NCI-H1436 (cell line): ENCODE measurements around the gene GNG8.

ENCODE experiments used
- DNase-seq: peaks from one replicate; lab custom pipeline; 2025; lab: John Stamatoyannopoulos, UW

GNG8 gene

DNA sequence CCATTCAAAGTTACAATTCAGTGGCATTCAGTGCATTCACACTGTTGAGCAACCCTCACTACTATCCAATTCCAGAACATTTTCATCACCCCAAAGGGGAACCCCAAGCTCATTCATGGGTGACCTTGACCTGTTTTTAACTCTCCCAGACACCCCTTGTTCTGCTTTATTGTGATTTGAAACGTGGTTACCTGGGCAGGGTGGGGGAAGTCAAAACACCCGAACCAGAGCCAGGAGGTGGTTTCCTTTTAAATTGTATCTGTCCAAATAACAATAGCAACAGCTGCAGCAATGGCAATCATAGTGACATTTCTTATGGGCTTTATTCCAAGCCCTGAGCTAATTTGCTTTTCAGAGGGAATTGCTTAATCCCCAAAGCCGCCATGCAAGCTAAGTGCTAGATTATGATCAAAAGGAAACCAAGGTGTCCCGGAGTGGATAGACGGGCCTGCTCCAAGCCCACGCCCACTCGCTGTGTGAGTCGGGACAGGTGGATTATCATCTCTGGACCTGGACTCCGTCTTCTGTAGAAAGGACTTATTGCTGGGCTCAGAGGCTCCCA, 17.3 kb downstream of the GNG8 start:
- DNase-seq: no peak

DNA sequence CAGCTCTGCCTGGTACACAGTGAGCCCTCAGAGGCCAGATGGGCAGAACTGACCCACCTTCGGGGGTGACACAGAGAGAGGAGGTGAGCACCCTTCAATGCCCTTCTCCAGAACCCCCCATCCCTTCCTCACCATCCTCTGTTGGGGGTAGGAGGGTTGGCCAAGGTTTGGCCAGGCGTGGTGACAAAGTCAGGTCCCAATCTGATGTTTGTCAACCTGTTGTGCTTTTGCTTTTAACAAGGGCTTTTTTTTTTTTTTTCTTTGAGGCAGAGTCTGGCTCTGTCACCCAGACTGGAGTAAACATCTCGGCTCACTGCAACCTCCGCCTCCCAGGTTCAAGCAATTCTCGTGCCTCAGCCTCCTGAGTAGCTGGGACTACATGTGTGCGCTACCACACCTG, 18.4 kb downstream of the GNG8 start:
- DNase-seq: no peak

DNA sequence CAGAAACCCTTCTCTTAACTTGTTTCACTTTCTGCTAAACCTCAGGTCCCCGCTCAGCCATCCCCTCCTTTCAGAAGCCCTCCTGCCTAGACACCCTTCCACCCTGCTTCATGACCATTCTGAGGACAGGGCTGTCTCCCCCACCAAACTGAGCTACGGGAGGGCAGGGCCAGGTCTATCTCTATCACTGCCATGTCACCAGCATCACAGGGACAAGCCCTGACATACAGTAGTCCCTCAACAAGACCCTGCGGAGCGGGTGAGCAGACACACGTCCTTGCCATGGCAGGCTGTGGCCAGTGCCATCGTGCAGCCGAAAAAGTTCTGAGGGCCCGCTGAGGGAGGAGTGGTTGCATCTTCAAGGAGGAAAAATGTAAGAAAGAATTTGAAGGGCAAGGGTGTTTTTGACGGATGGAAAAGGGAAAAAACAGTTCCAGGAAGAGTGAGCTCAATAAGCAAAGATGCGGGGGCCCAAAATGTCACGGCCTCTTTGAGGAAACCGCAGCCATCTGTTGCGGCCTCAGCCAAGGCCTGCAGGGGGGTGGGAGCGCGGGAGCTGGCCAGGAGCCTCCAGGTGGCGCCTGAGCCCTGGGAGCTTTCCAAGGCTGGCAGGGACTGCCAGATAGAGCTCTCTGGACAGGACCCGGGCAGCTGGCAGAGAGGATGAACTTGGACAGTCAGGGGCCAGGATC, 19.2 kb downstream of the GNG8 start:
- DNase-seq: peak; percentile 64

DNA sequence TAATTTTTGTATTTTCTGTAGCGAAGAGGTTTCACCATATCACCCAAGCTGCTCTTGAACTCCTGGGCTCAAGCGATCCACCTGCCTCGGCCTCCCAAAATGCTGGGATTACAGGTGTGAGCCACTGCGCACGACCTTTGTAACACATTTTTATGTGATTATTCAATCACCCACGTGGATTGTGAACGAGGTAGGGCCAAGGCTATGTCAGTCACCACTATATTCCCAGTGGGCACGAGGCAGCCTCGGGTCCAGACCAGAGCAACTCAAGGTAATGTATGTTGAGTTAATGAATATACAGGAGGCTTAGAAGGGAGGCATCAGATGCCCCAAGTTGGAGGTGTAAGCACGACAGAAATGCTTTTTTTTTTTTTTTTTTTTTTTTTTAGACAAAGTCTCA, 20.0 kb downstream of the GNG8 start:
- DNase-seq: no peak

DNA sequence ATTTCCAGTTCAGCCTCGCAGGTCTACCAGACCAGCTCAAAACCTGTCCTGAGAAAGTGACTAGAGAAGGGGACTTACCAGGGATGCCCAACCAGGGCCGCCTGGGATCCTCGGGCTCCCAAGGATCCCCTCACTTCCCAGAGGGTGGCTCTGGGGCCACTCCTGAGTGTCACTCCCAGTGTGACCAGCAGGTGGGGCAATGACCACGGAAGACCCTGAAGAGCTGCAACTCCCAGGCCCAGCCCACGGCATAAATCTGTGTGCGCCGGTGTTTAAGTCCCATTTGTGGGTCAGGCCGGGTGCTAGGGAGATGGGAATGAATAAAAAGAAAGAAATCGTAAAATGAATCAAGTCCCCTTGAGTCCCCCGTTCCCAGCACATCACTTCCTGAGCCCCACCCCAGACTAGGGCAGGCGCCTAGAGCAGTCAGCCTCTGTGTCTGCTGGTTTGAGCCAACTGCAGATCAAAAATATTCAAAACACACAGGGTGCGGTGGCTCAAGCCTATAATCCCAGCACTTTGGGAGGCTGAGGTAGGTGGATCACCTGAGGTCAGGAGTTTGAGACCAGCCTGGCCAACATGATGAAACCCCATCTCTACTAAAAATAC, 21.8 kb downstream of the GNG8 start:
- DNase-seq: peak; percentile 74

DNA sequence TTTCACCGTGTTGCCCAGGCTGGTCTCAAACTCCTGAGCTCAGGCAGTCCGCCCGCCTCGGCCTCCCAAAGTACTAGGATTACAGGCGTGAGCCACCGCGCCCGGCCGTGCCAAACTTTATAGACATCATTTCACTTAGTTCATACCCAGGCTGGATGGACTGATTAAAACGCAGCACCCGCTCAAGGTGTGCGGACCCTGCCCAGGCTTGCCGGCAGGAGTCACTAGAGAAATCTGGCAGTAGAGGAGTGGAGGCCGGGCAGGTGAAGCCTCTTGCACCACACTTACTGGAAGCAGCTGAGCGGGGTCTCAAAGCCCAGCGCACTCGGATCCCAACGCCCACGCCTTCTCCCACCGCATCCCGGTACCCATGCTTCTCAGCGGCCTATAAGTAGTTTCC, 22.5 kb downstream of the GNG8 start:
- DNase-seq: no peak

DNA sequence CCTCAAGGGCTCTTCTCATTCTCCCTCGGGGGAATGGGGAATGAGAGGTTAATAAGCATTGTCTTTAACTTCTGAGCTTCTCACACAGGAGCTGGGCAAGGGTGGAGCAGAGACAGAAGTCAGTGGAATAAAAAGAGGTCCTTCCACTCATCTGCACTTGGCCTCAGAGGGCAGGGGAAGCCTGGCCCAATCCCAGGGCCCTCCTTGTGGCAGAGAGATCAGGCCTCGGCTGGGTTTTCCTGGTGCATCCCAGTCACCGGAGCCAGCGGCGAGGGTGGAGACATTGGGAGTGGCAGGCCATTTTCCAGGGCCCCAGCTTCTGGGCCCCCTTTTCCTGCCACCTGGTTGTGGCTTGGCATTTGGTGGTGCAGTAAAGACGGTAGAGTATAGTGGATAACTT, 24.2 kb downstream of the GNG8 start:
- no peak for DNase-seq

- no peak for DNase-seq
Observed at GRCh38 chr19:46610851-46611770, 24.9 kb downstream of the GNG8 start.

DNA sequence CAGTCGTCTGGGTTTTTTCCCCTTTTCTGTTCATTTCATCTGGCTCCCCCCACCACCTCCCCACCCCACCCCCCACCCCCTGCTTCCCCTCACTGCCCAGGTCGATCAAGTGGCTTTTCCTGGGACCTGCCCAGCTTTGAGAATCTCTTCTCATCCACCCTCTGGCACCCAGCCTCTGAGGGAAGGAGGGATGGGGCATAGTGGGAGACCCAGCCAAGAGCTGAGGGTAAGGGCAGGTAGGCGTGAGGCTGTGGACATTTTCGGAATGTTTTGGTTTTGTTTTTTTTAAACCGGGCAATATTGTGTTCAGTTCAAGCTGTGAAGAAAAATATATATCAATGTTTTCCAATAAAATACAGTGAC, 25.6 kb downstream of the GNG8 start:
- no peak for DNase-seq

- no peak for DNase-seq
Observed at GRCh38 chr19:46609511-46610412, 26.2 kb downstream of the GNG8 start.

DNA sequence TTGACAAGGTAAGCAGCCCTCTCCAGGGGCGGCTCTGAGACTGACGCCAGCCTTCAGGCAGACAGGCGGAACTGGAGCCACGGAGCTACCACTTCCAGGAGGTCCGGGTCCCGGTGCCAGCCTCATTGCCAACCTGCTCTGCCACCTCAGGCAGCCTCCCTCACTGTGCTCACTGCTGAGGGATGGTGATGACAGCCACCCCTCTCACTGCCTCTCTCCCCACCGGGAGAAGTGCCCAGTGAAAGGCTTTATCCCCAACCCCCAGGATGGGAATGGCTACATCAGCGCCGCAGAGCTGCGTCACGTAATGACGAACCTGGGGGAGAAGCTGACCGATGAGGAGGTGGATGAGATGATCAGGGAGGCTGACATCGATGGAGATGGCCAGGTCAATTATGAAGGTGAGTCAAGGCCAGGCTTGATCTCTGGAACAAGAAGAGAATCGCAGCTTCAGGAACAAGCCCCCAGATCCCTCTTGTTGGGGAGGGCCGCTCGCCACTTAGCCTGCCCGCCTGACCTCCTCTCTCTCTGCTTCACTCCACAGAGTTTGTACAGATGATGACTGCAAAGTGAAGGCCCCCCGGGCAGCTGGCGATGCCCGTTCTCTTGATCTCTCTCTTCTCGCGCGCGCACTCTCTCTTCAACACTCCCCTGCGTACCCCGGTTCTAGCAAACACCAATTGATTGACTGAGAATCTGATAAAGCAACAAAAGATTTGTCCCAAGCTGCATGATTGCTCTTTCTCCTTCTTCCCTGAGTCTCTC, 27.2 kb downstream of the GNG8 start:
- no peak for DNase-seq

GRCh38 chr19:46608178-46608577, 27.8 kb downstream of the GNG8 start:
- no peak for DNase-seq

- no peak for DNase-seq
Observed at GRCh38 chr19:46607448-46607841, 28.6 kb downstream of the GNG8 start.

GRCh38 chr19:46606681-46607447, 29.1 kb downstream of the GNG8 start:
- no peak for DNase-seq

DNA sequence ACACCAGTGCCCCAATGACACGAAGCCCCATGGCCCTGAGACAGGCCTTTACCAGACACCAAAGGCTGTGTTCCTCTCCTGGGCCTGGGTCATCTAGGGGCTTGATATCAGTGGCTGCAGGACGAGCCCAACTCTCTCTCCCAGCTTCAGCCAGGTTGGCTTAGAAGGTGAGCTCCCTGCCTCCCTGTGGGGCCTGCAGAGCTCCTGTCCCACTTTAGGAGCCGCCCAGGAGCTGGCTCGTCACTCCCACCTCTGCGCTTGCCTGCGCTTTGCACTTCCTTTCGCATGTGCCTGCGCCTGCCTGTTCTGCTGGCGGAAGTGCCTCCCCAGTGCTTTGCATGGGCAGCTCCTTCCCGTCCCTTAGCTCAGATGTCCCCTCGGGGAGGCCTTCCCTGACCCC, 30.0 kb downstream of the GNG8 start:
- no peak for DNase-seq

- DNase-seq: no peak
Observed at GRCh38 chr19:46605356-46605821, 30.6 kb downstream of the GNG8 start.

- DNase-seq: no peak
Observed at GRCh38 chr19:46604781-46605355, 31.1 kb downstream of the GNG8 start.

DNA sequence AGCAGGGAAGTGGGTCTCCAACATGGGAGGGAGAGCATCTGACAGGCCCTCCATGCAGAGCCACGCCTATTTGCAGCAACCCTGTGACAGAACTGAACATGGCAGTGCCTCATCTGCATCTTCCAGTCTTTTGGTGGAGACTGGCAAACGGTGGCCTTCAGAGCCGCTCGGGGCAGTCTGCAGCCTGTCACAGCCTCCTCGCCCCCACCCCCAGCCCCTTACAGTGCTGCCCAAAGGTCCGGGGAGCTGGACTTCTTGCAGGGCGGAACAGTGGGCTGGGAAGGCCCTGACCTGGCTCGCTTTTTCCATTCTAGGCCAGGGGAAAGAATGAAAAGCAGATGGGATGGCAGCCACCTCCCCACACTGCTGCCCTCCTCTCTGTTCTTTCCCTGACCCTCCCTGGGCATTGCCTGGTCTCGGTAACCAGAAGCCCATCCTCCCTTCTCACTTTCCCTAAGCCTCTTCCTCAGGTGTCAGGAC, 32.2 kb downstream of the GNG8 start:
- DNase-seq: no peak

DNA sequence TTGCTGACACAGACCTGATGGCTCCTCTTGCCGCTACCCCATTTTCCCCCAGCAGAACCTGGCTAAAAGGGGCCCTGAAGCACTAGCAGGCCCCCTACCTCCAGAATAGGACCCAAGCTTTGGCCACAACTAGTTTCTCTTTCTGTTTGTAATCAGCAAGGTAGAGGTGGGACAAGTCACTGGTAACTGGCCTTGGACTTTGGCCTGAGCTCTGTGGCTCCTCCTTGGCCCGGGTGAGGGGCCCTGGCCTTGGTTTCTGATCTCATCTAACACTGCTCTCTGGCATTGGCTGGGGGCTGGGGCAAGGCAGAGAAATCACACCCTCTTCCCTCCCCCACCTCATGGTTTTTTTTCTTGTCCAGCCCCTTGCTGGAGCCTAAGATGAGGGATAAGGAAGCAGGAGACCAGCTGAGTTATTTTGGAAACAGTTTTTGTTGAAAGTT, 32.8 kb downstream of the GNG8 start:
- no peak for DNase-seq
